Effector memory CD4-positive, alpha-beta T cell (primary cell): ENCODE measurements around the gene PIP5K1B.

Source experiments
- DNase-seq, 3 donors: peaks; one replicate each; pipeline ENCODE4 v3.0.0-alpha.2; 2020
- H3K27ac ChIP-seq: 2 replicates; pipeline ENCODE4 v1.7.0; 2013; ENCODE audit warnings: mild to moderate bottlenecking, low read length, moderate library complexity; ENCODE audit not compliant: insufficient read depth, poor library complexity, severe bottlenecking
- H3K27me3 ChIP-seq: replicated peaks from 2 replicates; pipeline ENCODE4 v1.7.0; 2013; ENCODE audit warnings: mild to moderate bottlenecking, low read length; ENCODE audit not compliant: insufficient read depth, control insufficient read depth, poor library complexity, severe bottlenecking
- H3K36me3 ChIP-seq: 2 replicates; pipeline ENCODE4 v1.7.0; 2013; ENCODE audit warnings: mild to moderate bottlenecking, low read length, moderate library complexity; ENCODE audit not compliant: control insufficient read depth, insufficient read depth
- H3K4me1 ChIP-seq: 2 replicates; pipeline ENCODE4 v1.7.0; 2013; ENCODE audit warnings: low read length, mild to moderate bottlenecking; ENCODE audit not compliant: control insufficient read depth, insufficient read depth, poor library complexity, severe bottlenecking
- H3K4me3 ChIP-seq: 2 replicates; pipeline ENCODE4 v1.7.0; 2013; ENCODE audit warnings: low read length, low read depth, mild to moderate bottlenecking; ENCODE audit not compliant: insufficient read depth, poor library complexity, severe bottlenecking
- H3K9me3 ChIP-seq: 2 replicates; pipeline ENCODE4 v1.7.0; 2013; ENCODE audit warnings: mild to moderate bottlenecking, low read length, moderate library complexity; ENCODE audit not compliant: control insufficient read depth

Gene PIP5K1B

GRCh38 chr9:68731857-68732256 lies 26.8 kb downstream of the PIP5K1B start:
- H3K4me3 ChIP-seq = no peak overlapping the region
- H3K36me3 ChIP-seq = no peaks in the 10 kb centered on the region
- peaks cover 3% of the 10 kb centered on the region for H3K27me3 ChIP-seq
- H3K27ac ChIP-seq = no peak overlapping the region
- no peaks in the 10 kb centered on the region for H3K9me3 ChIP-seq
- DNase-seq = no peak
- H3K4me1 ChIP-seq = no peaks in the 10 kb centered on the region

- Histone ChIP-seq H3K27me3 (peaks cover 3% of the 10 kb centered on the region), H3K4me3 (no peak overlapping the region), H3K4me1 (no peaks in the 10 kb centered on the region), H3K9me3 (no peaks in the 10 kb centered on the region), H3K36me3 (no peaks in the 10 kb centered on the region), H3K27ac (no peak overlapping the region)
- DNase-seq = no peak
Measured at GRCh38 chr9:68732405-68733020, 27.5 kb downstream of the PIP5K1B start.

- no peaks in the 10 kb centered on the region for H3K36me3 ChIP-seq
- H3K9me3 ChIP-seq = no peaks in the 10 kb centered on the region
- no peak for DNase-seq
- H3K27ac ChIP-seq = no peak overlapping the region
- no peaks in the 10 kb centered on the region for H3K4me1 ChIP-seq
- no peak overlapping the region for H3K4me3 ChIP-seq
- peaks cover 3% of the 10 kb centered on the region for H3K27me3 ChIP-seq
Measured at GRCh38 chr9:68733021-68733405, 28.0 kb downstream of the PIP5K1B start.

- H3K4me1 ChIP-seq = no peaks in the 10 kb centered on the region
- no peaks in the 10 kb centered on the region for H3K36me3 ChIP-seq
- no peak overlapping the region for H3K27ac ChIP-seq
- H3K9me3 ChIP-seq = no peaks in the 10 kb centered on the region
- no peak for DNase-seq
- peaks cover 3% of the 10 kb centered on the region for H3K27me3 ChIP-seq
- H3K4me3 ChIP-seq = no peak overlapping the region
Measured at GRCh38 chr9:68738358-68738757, 33.3 kb downstream of the PIP5K1B start.

GRCh38 chr9:68739621-68740174 lies 34.7 kb downstream of the PIP5K1B start:
- H3K9me3 ChIP-seq = no peaks in the 10 kb centered on the region
- no peaks in the 10 kb centered on the region for H3K36me3 ChIP-seq
- H3K4me3 ChIP-seq = no peak overlapping the region
- peaks cover 3% of the 10 kb centered on the region for H3K27me3 ChIP-seq
- H3K27ac ChIP-seq = no peak overlapping the region
- DNase-seq = no peak
- H3K4me1 ChIP-seq = no peaks in the 10 kb centered on the region

- H3K9me3 ChIP-seq = no peaks in the 10 kb centered on the region
- no peak overlapping the region for H3K4me3 ChIP-seq
- DNase-seq = no peak
- no peak overlapping the region for H3K27ac ChIP-seq
- peaks cover 3% of the 10 kb centered on the region for H3K27me3 ChIP-seq
- H3K4me1 ChIP-seq = no peaks in the 10 kb centered on the region
- no peaks in the 10 kb centered on the region for H3K36me3 ChIP-seq
Measured at GRCh38 chr9:68740561-68740960, 35.5 kb downstream of the PIP5K1B start.

GRCh38 chr9:68741234-68741633 lies 36.2 kb downstream of the PIP5K1B start:
- no peak overlapping the region for H3K27ac ChIP-seq
- H3K9me3 ChIP-seq = no peaks in the 10 kb centered on the region
- no peaks in the 10 kb centered on the region for H3K27me3 ChIP-seq
- H3K4me3 ChIP-seq = no peak overlapping the region
- DNase-seq = no peak
- H3K4me1 ChIP-seq = no peaks in the 10 kb centered on the region
- H3K36me3 ChIP-seq = no peaks in the 10 kb centered on the region

GRCh38 chr9:68741704-68742332 lies 36.8 kb downstream of the PIP5K1B start:
- H3K4me3 ChIP-seq = no peak overlapping the region
- no peaks in the 10 kb centered on the region for H3K27me3 ChIP-seq
- no peak for DNase-seq
- no peaks in the 10 kb centered on the region for H3K36me3 ChIP-seq
- no peak overlapping the region for H3K27ac ChIP-seq
- H3K9me3 ChIP-seq = no peaks in the 10 kb centered on the region
- H3K4me1 ChIP-seq = no peaks in the 10 kb centered on the region

- H3K36me3 ChIP-seq = no peaks in the 10 kb centered on the region
- H3K27me3 ChIP-seq = no peaks in the 10 kb centered on the region
- no peak for DNase-seq
- no peak overlapping the region for H3K27ac ChIP-seq
- no peak overlapping the region for H3K4me3 ChIP-seq
- H3K9me3 ChIP-seq = no peaks in the 10 kb centered on the region
- H3K4me1 ChIP-seq = no peaks in the 10 kb centered on the region
Measured at GRCh38 chr9:68742333-68742730, 37.3 kb downstream of the PIP5K1B start.

GRCh38 chr9:68744426-68744825 lies 39.4 kb downstream of the PIP5K1B start:
- no peaks in the 10 kb centered on the region for H3K36me3 ChIP-seq
- no peaks in the 10 kb centered on the region for H3K27me3 ChIP-seq
- H3K4me1 ChIP-seq = no peaks in the 10 kb centered on the region
- H3K27ac ChIP-seq = no peak overlapping the region
- H3K9me3 ChIP-seq = no peaks in the 10 kb centered on the region
- no peak overlapping the region for H3K4me3 ChIP-seq
- DNase-seq = no peak
